GM12865 (cell line): ENCODE data around the gene KLHL6.
"Not testable (repeated sequence)": the region's sequence is repeated elsewhere in the genome, so short reads cannot be mapped to it uniquely, and the experiment has no call there.

Source experiments
- DNase-seq: peaks from one replicate; pipeline ENCODE4 v3.0.0; 2010; ENCODE audit warnings: low read depth
- H3K4me3 ChIP-seq: 2 replicates; pipeline ENCODE4 v1.5.1; 2011; ENCODE audit warnings: mild to moderate bottlenecking, low read depth, low read length, control low read depth
- CTCF ChIP-seq: IDR thresholded peaks from 2 replicates; pipeline ENCODE4 v1.5.1; 2011; ENCODE audit warnings: low read length, control low read depth, low read depth, inconsistent platforms; ENCODE audit not compliant: insufficient read depth; ENCODE audit errors: missing control alignments

KLHL6 gene

GRCh38 chr3:183533412-183534132 is 21.9 kb downstream of the KLHL6 start:
- no peak overlapping the region for H3K4me3 ChIP-seq
- TF ChIP-seq CTCF, result no peak
- peak; percentile 74 for DNase-seq

- DNase-seq, result no peak
- no peak for TF ChIP-seq CTCF
- H3K4me3 ChIP-seq, result no peak overlapping the region
Observed at GRCh38 chr3:183532620-183533411, 22.7 kb downstream of the KLHL6 start.

- no peak for DNase-seq
- TF ChIP-seq CTCF, result no peak
- H3K4me3 ChIP-seq, result no peak overlapping the region
Observed at GRCh38 chr3:183529717-183530116, 25.8 kb downstream of the KLHL6 start.

- no peak for DNase-seq
- H3K4me3 ChIP-seq, result no peak overlapping the region
- no peak for TF ChIP-seq CTCF
Observed at GRCh38 chr3:183529185-183529584, 26.3 kb downstream of the KLHL6 start.

GRCh38 chr3:183528758-183529157 is 26.7 kb downstream of the KLHL6 start:
- not testable (repeated sequence) for H3K4me3 ChIP-seq, DNase-seq

- DNase-seq, result peak; percentile 85
- H3K4me3 ChIP-seq, result no peak overlapping the region
- no peak for TF ChIP-seq CTCF
Observed at GRCh38 chr3:183527428-183528379, 27.8 kb downstream of the KLHL6 start.
